GM19193 (cell line): ENCODE data around the gene SLC49A3.
A peak's percentile ranks its signal among the peaks of the same experiment; 100 is the strongest.

Source experiments
- POLR2A ChIP-seq: IDR thresholded peaks from 4 replicates; pipeline ENCODE4 v1.6.1; 2011; ENCODE audit not compliant: insufficient read depth, insufficient read length; ENCODE audit errors: extremely low read depth

SLC49A3 gene

DNA sequence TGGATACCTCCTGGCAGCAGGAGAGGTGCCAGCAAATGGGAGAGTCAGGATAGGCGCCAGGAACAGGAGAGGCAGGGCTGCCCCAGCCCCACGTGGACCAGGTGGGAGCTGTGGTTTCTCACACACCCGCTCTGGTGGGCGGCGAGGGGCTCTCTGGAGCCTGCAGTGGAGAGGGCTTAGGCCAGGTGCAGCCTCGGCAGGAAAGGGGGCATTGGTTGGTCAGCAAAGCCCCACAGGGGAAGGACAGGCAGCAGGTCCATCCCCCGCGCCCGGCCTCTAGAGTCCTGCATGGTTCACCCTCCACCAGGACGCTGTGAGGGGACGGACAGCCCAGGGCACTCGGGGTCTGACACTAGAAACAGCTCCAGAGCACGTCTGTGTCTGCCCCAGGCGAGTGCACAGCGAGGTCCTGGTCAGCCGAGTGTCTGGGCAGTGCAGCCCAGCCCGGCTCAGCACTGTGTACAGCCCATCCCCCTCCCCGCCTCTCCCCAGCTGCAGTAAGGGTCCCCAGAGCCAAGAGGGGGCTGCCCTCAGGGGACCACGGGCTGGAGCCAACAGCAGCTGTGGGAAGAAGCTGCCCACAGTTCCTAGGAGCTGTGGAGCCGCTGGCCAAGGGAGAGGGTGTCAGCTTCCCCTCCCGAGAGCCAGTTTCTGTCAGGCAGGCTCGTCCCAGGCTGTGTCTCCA lies 23.1 kb downstream of the SLC49A3 start:
- TF ChIP-seq POLR2A, result no peak

DNA sequence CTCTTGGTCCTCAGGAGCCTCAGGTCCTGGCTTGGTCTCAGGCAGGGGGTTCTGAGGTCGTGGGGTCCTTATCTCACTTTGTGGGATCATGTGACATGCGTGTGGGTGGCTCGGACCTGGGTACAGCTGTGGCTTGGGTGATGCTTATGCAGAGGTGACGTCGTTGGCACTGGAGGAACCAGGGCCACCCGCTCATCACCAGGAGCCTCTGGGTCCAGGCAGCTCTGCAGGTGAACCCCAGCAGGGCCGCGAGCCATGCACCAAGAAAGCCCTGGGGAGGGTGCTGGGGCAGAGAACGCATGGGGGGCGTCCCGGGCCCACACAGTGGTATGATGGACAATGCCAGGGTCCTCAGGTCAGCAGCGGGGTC lies 23.6 kb downstream of the SLC49A3 start:
- no peak for TF ChIP-seq POLR2A

- TF ChIP-seq POLR2A, result no peak
Observed at GRCh38 chr4:664713-665231, 24.2 kb downstream of the SLC49A3 start.

- TF ChIP-seq POLR2A, result peak; percentile 27
Observed at GRCh38 chr4:663438-664428, 25.2 kb downstream of the SLC49A3 start.

- no peak for TF ChIP-seq POLR2A
Observed at GRCh38 chr4:663046-663437, 25.9 kb downstream of the SLC49A3 start.

DNA sequence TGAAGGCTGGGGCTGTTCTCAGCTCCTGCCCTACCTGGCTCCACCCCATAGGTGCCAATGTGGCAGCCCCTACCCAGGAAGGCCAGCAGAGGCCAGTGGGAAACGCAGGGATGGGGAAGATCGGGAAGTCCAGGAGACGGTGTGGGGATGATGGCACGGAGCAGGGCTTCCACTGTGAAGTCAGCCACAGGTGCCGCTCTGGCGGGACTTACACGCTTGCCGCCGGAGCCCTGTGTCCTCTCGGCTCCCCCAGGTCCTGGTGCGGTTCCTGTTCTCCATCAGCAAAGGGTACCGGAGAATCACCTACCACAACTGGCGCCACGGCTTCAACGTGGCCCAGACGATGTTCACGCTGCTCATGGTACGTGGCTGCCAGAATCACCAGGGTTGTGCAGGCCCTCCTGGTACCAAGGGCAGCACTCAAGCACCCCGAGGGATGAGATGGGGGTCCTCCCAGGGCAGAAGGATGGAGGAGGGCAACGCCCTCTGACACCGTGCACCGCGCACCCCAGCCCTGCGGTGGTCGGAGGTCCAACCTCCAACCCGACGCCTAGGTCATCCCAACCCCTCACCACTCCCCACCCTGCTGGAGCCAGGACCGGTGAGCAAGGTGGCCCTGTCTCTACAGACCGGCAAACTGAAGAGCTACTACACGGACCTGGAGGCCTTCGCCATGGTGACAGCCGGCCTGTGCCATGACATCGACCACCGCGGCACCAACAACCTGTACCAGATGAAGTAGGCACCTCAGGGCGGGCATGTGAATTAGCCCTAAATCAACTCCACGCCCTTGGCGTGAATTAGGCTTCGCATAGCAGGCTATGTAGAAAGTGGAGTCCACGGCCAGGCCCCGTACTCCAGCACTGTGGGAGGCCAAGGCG lies 26.8 kb downstream of the SLC49A3 start:
- no peak for TF ChIP-seq POLR2A

- no peak for TF ChIP-seq POLR2A
Observed at GRCh38 chr4:661231-661630, 27.7 kb downstream of the SLC49A3 start.

DNA sequence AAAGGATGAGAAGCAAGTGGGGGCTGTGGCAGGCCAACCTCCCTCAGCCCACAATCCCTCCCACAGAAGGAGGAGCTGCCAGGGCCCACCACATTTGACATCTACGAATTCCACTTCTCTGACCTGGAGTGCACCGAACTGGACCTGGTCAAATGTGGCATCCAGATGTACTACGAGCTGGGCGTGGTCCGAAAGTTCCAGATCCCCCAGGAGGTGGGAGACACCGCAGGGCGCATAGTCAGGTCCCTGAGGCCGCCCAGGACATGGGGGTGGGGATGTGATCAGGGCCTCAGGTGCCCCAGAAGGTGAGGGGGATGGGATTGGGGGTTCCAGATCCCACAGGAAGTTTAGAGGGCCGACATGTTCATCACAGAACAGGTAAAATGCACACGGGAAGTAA lies 28.6 kb downstream of the SLC49A3 start:
- no peak for TF ChIP-seq POLR2A

- TF ChIP-seq POLR2A, result no peak
Observed at GRCh38 chr4:659851-660250, 29.1 kb downstream of the SLC49A3 start.

- no peak for TF ChIP-seq POLR2A
Observed at GRCh38 chr4:658681-659667, 30.0 kb downstream of the SLC49A3 start.

- TF ChIP-seq POLR2A, result no peak
Observed at GRCh38 chr4:657834-658667, 30.9 kb downstream of the SLC49A3 start.

DNA sequence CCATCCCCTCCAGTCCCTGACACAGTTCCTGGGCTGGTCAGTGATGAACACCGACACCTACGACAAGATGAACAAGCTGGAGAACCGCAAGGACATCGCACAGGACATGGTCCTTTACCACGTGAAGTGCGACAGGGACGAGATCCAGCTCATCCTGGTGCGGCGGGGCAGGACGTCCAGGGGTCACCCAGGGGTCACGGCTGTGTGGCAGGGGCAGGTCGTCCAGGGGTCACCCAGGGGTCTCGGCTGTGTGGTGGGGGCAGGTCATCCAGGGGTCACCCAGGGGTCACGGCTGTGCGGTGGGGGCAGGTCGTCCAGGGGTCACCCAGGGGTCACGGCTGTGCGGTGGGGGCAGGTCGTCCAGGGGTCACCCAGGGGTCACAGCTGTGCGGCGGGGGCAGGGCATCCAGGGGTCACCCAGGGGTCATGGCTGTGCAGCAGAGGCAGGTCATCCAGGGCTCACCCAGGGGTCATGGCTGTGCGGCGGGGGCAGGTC lies 31.6 kb downstream of the SLC49A3 start:
- TF ChIP-seq POLR2A, result no peak

- TF ChIP-seq POLR2A, result no peak
Observed at GRCh38 chr4:656436-657337, 32.3 kb downstream of the SLC49A3 start.
